GM19239 (cell line): ENCODE results near the gene HMGB4.

Experiments
- DNase-seq: peaks from one replicate; pipeline ENCODE4 v3.0.0; 2011; ENCODE audit warnings: low spot score; ENCODE audit not compliant: insufficient read length
- FAIRE-seq: peaks from 2 replicates; lab custom pipeline; 2011; peaks lifted over from hg19 to GRCh38; lab: Jason Lieb, UNC

HMGB4 gene

DNA sequence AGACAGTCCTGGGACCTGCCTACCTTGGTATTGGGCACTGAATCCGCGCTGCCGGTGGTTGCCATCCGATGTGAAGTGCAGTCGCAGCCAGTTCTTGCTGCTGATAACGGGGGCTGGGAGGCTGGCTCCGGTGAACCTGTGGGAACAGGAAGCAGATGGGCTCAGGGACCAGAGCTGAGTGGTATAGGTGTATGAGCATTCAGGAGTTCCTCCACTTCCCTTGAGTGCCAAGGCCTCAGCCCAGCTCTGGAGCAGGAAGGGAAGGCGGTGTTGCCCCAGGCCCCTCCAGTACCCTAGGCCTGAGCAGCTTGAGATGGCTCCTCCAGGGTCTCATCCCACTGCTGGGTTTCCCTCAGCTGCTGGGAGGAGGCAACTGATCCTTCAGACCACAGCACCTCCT is 17.0 kb upstream of the HMGB4 start:
- FAIRE-seq (no peak), DNase-seq (no peak)

DNA sequence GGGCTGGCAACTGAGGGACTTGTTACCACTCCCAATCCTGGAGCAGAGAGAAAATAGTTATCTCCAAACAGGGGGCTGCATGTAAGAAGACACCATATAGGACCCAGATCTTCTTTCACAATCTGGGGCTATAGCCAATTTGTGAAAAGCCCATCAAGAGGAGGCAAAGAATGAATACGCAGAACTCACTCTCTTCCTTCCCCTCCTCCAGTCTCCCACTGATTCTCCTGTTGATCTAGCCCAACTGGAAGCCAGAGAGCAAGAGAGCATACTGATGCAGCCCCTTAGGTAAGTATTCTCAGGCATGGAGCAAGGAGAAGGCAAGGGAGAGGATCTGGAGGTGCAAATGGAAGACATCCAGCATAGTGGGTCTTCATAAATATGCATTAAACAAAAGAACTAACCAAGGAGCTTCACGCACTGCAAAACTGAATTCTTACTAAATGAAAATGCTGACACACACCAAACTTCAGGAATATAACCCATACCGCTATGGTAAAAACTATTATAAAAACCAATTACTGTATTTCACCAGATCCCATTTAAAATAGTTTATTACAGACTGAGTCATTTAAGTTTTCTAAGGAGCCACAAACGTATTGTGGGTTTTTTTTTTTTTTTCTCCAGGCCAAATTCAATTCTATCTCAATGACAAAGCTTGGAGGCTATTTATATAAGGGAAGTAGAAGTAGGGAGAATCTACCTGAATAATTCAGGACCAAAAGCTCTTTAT is 15.5 kb upstream of the HMGB4 start:
- FAIRE-seq: no peak

DNA sequence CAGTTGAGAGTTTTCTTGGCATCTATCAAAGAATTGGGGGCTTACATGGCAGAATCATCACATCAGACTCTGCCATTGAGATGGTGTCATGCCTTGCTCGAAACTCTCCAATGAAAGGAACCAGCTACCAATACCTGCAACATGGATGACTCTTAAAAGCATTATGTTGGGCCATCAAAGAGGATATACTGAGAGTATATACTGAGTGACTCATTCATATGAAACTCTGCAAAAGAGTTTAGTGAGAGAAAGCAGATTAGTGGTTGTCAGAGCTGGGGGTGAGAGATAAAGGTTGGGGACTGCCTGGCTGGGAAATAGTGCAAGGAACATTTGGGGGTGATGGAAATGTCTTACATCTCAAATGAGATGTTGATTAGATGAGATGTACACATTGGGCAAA is 14.7 kb upstream of the HMGB4 start:
- FAIRE-seq (no peak), DNase-seq (no peak)

More for the DNA sequence above, 15.5 kb upstream of the HMGB4 start:
- no peak for DNase-seq

DNA sequence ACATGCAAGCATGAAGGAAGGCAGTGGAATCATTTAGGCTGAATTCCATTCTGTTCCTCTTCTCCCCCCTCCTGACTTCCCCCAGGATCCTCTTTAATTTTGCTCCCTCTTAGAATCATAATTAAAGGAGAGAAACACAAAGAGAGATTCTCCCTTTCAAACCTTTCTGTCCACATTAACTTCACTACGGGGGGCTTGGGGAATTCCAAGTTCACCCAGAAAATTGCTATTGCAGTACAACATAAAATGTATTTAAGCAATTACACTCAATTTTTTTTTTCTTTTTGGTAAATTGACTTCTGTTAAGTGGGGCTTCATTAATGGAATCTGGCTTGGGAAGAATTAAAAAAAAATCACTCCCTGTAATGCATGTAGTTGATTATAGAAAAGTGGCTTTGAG is 13.4 kb upstream of the HMGB4 start:
- FAIRE-seq (no peak), DNase-seq (no peak)

DNA sequence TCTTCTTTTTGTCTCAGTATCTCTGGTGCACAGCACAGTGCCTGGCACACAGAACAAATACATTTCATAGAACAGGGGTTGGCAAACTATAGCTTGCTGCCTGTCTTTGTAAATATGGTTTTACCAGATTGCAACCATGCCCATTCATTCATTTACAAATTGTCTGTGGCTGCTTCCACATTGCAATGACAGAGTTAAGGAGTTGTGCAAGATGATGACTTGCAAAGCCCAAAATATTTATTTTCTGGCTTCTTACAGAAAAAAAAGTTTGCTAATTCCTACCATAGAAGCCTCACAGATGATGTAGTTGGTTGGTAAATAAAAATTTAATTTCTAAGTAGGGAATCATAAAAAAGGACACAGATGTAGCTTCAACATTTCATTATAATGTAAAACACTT is 11.2 kb upstream of the HMGB4 start:
- FAIRE-seq (no peak), DNase-seq (no peak)

DNA sequence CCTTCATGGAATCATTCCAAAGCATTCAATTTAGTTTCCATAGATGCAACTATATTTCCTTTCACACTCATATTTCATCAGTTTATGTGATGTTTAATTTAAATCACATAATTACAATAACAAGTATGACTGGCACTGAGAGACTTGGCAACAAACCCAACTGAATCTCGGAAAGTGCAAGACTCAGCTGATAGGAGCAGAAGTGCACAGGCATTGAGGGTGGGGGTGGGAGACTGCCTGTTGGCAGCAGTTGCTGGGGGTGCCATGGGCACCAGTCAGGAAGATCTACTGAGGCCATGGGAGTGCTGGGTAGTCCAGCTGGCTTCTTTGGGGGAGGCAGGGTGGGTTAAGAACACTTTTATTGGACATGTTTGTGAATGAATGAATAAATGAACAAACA is 10.4 kb upstream of the HMGB4 start:
- DNase-seq: no peak
- FAIRE-seq: no peak

DNA sequence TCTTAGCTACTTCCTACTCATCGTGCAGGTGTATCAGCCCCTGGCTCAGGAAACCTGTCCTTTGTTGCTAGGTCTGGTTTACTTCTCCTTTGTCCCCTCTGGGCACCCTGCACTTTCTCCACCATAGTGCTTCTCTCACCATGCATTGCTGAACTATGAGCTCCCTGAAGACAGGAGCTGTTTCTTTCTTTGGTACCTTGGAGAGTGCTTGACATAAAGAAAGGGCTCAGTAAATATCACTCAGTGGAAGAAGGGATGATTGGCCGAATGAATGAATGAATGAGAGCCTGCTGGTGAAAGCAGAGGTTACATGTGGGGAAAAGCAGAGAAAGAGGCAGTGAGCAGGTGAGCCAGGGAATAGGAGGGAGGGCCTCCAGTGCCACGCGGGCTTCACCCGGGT is 9.8 kb upstream of the HMGB4 start:
- no peak for FAIRE-seq
- DNase-seq: no peak

DNA sequence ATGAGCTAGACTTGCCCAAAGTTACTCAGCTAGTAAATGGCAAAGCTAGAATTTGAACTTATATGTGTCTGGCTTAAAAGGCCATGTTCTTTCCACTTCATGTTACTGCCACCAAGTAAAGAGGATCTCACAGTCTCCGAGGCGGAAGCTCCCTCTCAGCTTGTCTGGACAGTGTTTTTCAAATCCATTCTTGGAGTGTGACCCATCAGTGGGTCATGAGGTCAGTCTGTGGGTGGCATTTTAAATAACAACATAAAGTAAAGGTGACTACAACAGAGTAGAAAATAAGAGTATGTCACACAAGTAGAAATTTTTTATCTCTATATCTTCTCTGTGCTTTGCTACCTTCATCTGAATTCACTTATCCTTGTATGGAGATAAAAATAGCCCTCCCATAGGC is 3.2 kb upstream of the HMGB4 start:
- no peak for DNase-seq
- FAIRE-seq: no peak

DNA sequence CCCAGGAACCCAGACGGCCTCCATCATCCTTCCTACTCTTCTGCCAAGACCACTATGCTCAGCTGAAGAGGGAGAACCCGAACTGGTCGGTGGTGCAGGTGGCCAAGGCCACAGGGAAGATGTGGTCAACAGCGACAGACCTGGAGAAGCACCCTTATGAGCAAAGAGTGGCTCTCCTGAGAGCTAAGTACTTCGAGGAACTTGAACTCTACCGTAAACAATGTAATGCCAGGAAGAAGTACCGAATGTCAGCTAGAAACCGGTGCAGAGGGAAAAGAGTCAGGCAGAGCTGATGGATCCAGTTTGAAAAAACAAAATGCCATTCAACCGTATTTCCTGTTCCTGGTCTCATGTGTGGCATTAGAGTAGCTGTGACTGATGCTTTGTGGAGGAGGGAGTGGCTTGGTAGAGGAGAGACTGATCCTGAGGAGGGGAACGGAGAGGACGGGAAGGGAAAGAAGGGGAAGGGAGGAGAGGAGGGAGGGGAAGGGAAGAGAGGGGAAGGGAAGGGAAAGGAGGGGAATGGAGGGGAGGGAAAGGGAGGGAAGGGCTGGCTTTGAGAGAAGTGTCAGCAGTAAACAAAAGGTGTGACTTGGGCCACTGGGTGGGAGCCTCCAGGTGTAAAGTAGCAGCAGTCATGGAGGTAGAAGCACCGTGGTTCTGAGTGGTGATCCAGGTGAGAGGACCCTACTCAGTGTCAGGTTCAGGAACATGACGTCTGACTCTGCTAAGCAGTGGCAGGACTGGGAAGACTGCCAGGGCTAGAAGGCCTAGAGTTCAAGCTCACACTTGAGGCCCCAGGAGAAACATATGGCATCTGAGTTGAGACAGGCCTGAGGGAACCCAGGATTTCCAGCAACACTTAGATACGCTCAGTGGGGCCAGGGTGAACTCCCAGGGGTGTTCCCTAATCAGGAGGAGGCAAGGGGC is 846 bp downstream of the HMGB4 start:
- FAIRE-seq: no peak
- no peak for DNase-seq

DNA sequence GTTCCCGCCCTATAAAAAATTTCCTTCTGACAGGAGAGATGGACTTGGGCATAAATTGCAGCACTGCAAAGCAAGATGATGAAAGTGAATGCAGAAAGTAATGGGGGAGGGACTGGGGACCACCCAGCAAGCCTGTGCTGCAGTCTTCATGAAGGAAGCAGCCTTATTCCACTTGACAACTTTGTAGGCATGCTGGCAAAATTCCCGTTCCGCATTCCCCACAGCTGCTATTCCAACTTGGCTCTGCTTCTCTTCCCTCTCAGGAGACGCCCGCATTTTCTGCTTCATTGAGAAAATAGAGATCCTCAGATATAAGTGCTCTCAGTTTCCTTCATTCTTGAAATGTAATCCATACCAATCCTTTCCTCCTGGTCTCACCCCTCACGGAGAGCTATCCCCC is 2.4 kb downstream of the HMGB4 start:
- DNase-seq (no peak), FAIRE-seq (no peak)

DNA sequence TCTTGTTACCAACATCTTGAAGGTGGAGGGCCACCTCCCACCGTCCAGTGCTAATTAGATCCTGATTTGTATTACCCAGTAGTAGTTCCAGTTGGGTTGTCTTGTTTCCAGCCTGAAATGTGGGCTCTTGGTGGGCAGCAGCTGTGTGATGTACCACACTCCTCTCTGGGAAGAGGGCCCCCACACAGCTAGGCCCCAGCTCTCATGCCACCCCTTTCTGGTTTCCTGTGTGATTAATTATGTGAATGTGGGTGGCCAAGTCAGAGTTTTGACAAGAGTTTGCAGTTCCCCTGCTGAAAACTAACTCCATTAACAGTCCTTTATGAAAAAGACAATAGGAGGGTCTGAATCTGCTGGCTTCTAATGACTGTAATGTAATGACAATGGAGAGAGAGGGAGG is 3.8 kb downstream of the HMGB4 start:
- no peak for DNase-seq
- FAIRE-seq: no peak

DNA sequence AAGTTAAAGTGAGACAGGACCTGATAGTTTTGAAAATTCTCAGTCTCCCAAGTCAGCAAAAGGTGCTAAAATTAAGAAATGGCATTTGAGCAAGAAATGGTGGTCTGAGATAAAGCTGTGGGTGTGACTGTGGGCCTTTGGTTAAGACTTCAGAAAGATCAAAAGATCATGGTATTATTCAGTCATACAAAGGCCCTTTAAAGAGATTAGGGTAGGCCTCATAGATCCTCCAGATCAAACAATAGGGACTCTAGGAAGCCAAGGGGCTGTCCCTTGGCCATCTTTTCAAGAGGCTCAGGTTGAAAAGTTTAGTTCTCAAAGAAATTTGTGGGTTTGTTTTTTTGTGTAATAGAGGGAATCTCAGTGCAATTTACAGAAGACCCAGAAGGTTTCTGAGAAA is 8.4 kb downstream of the HMGB4 start:
- FAIRE-seq (no peak), DNase-seq (no peak)

DNA sequence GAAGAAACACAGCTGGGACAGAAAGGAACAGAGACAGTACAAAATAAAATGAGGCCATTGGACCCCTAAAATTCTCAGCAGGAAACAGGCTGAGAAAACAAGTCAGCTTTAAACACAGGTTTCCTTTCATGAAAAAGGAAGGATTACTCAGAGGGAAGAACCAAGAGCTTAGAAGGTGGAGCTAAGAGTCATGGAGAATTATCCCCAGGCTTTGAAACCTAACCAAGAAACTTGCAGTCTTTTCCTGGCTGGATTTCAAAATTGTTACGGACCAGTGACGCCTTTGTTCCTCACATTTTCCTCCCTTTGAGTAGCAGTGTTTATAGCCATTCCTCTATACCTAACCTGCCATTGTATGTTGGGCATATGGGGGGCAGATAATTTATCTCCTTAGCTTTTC is 8.8 kb downstream of the HMGB4 start:
- FAIRE-seq (no peak), DNase-seq (no peak)

DNA sequence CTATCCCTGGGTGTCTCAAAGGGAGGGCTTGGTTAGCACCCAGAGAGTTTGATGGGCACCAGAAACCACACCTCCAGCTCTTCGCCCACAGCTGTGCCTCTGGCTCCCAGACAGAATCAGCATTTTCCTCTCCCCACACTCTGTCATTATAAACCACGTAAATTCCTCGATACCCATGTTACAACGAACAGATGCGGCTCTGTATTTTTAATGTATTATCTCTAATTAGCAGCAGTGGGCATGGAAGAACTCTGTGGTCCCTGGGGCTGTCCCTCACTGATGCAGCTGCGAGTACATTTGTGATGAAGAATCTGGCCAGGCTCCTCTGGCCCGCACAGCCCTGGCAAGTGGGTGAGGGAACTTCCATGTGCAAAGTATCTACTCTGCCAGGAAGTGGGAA is 10.8 kb downstream of the HMGB4 start:
- FAIRE-seq: no peak
- no peak for DNase-seq

DNA sequence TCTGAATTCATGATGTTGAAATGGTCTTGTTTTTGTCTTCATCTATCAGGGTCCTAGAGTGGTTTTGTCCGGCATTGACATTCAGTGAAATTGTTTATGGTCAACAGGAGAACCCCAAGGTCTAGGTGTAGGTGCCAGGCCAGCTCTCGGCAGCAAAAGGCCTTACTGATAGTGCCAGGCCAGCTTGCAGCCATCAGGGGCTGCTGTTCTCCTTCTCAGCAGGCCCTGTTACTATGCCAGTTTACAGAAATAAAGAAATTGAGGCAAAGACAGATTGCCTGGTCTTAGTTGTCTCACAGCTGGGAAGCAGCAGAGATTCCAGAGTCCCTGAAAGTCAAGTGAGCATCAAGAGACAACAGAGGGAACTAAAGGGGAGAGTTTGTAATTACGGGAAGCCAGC is 12.0 kb downstream of the HMGB4 start:
- FAIRE-seq (no peak), DNase-seq (no peak)

DNA sequence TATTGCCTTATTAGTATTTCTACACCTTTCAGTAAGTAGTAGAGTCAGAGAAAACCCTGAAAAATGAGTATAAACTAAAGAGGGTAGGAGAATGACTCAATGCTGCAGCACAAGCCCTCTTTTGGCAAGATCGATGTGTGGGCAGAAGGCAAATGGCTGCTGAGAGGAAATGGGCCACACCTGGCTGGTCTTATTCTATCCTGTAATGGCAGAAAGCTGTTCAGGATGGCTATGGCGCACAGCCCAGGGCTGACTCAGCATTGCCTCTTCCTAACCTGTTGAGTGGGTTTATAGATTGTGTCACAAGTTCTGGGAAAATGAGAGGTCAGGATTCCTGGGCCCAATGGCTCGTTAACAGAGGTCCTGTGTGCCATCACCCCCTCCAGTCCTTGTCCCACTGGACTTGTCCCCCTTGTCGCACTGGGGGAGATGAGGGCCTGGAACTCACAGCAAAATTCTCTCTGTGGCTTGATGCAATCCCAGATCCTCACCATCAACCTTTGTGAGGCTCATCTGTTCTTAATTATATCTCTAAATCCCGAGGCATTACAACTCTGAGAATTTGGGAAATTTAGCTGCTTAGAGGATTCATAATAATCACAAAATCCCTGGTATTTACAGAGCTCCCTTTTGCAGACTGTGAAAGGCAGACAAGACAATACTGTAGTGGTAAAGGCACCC is 13.2 kb downstream of the HMGB4 start:
- FAIRE-seq: no peak

DNA sequence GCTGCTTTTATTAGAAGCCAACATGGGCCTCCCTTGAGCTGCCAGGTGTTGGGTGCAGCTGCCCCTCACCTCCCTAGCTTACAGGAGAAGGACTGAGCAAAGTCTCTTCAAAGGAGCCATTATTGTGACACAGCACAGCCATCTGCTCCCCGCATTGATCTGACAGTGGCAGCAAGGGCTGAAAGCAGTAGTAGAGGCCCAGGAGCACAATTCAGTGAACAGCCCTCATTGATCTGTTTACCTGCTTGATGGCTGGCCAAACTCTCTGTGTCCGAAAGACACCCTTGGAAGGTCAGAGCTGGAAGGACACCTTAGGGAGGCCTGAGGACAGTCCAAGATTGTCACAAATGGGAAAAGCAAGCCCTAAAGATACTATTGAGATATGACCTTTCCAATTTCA is 14.5 kb downstream of the HMGB4 start:
- DNase-seq (no peak), FAIRE-seq (no peak)

More for the DNA sequence above, 13.2 kb downstream of the HMGB4 start:
- DNase-seq: no peak

DNA sequence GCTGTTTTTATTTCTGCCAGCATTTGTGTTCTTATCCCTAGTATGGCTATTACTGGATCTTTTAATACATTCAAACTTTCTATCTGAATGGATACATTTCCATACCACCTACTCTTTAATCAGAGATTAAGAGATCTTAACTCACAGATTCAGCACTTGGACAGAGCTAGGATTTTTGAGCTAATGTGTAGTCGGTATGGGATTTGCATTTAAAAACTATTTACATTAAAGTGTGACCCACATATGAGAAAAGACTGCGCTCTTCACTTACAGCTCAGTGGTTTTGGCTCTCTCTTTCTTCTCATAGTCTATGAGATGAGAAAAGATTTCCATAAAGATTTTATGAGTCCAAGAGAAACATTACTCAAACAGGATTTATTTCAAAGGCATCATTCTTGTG is 16.4 kb downstream of the HMGB4 start:
- FAIRE-seq: no peak

DNA sequence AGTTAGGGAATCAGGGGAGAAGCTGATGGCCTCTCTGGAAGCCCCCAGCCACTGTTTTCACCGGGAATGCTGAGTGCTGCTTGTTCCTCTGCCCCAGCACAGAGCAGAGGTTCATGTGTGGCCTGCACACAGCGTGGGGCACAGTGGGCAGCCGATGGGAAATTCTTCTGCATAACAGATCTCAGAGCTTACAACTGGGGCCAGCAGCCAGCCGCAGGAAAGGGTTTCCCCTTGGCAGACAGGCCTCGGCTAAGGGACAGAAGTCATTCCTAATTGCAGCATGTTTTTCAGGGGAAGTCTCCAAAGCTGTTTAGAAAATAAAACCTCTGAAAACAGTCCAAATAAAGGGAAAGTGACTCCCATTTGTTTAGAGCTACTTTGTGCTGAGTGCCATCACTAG is 22.6 kb downstream of the HMGB4 start:
- FAIRE-seq (no peak), DNase-seq (no peak)

More for the DNA sequence above, 16.4 kb downstream of the HMGB4 start:
- no peak for DNase-seq

DNA sequence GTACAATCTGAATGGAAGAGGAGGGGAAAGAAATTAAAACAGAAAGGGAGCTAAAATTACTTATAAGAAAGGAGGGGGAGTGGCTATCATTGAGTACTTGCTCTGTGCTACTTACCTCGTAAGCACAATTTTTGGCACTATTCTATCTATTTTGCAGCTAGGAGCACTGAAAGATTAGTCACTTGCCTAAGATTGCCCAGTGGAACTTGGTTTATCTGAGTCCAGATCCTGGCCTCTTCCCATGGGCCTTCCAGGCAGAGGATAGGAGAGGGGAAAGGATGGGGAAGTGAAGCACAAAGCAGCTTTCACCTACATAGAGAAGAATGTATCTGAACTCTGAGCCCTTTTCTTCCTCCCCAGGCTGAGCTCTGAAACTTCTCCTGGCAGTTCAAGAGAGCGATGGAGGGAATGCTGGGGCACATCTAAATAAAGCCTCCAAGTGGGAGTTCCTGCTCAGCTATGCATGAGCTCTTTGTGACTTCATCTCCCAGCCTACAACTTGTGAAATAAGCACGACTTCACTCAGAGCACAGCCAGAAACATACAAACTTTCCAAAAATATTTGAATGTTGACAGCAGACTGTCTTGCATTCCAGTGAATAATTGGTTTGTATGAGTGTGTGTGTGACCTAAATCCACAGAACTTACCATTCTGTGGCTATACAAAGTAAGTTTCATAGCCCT is 29.4 kb downstream of the HMGB4 start:
- DNase-seq (no peak), FAIRE-seq (no peak)
